ENCODE results near the gene RIOK1.

DNA sequence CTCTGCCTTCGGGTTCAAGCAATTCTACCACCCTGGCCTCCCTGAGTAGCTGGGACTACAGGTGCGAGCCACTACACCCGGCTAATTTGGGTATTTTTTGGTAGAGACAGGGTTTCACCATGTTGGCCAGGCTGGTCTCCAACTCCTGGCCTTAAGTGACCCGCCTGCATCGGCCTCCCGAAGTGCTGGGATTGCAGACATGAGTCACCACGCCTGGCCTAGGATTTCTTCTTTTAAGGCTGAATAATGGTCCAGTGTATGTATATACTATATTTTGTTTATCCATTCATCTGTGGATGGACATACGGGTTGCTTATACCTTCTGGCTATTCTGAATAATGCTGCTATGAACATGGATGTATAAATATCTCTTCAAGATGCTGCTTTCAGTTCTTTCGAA is 17.1 kb downstream of the RIOK1 start:
- TF ChIP-seq, protein P1, sequence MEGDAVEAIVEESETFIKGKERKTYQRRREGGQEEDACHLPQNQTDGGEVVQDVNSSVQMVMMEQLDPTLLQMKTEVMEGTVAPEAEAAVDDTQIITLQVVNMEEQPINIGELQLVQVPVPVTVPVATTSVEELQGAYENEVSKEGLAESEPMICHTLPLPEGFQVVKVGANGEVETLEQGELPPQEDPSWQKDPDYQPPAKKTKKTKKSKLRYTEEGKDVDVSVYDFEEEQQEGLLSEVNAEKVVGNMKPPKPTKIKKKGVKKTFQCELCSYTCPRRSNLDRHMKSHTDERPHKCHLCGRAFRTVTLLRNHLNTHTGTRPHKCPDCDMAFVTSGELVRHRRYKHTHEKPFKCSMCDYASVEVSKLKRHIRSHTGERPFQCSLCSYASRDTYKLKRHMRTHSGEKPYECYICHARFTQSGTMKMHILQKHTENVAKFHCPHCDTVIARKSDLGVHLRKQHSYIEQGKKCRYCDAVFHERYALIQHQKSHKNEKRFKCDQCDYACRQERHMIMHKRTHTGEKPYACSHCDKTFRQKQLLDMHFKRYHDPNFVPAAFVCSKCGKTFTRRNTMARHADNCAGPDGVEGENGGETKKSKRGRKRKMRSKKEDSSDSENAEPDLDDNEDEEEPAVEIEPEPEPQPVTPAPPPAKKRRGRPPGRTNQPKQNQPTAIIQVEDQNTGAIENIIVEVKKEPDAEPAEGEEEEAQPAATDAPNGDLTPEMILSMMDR (IDR thresholded peaks at IDR 0.05; ENCODE audit: insufficient read depth, low read depth, low read length), result no peak
- no peak for TF ChIP-seq EZH2 (IDR thresholded peaks at IDR 0.05; ENCODE audit: insufficient read depth, low read length)
